DMS153 treated with DMSO at 0.1 percent for 48 hours (cell line): ENCODE data around the gene MAVS.
"Not testable (repeated sequence)": the region's sequence is repeated elsewhere in the genome, so short reads cannot be mapped to it uniquely, and the experiment has no call there.

ENCODE experiments used
- DNase-seq: peaks from one replicate; lab custom pipeline; 2025; ENCODE audit not compliant: unreplicated experiment; lab: John Stamatoyannopoulos, UW

The MAVS gene

DNA sequence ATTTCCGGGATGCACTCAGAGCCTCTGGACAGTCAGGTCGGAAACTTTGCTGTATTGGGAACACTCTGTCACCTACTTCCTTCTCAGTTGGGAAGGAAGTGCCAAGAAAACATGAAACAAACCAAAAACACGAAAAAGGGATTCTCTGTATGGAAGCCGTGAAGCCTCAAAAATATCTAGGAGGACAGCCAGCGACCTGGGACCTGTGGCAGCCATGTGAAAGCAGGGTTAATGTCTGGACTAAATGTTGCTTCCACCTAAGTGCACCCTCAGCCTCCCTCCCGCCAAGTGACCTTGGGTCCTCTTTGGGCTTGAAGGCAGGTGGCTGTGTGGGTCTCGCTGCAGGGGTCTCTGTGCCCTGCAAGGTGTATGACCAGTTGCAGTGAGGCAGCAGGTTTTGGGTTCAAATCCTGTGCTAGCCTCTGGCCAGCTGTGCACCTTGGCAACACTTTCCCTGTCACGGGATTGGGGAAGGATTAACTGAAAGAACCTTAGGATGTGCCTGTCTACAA lies 851 bp downstream of the MAVS start:
- no peak for DNase-seq

- DNase-seq = no peak
These were observed 1.9 kb downstream of the MAVS start for GRCh38 chr20:3848565-3848964.

- no peak for DNase-seq
These were observed 7.8 kb downstream of the MAVS start for GRCh38 chr20:3854462-3854871.

- peak; percentile 86 for DNase-seq
These were observed 10.8 kb downstream of the MAVS start for GRCh38 chr20:3857405-3857804.

GRCh38 chr20:3858689-3859088 lies 12.1 kb downstream of the MAVS start:
- DNase-seq = no peak

DNA sequence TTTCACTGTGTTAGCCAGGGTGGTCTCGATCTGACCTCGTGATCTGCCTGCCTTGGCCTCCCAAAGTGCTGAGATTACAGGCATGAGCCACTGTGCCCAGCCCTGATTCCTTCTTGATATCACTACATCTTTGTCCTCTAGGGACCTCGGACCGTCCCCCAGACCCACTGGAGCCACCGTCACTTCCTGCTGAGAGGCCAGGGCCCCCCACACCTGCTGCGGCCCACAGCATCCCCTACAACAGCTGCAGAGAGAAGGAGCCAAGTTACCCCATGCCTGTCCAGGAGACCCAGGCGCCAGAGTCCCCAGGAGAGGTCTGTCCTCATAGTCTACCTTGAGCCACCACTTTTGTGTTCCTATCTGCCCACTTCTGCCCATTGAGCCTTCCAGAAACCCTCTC lies 14.6 kb downstream of the MAVS start:
- DNase-seq = no peak

GRCh38 chr20:3862333-3862732 lies 15.7 kb downstream of the MAVS start:
- DNase-seq = no peak

GRCh38 chr20:3863317-3863716 lies 16.7 kb downstream of the MAVS start:
- no peak for DNase-seq

GRCh38 chr20:3864518-3864917 lies 17.9 kb downstream of the MAVS start:
- DNase-seq = no peak

DNA sequence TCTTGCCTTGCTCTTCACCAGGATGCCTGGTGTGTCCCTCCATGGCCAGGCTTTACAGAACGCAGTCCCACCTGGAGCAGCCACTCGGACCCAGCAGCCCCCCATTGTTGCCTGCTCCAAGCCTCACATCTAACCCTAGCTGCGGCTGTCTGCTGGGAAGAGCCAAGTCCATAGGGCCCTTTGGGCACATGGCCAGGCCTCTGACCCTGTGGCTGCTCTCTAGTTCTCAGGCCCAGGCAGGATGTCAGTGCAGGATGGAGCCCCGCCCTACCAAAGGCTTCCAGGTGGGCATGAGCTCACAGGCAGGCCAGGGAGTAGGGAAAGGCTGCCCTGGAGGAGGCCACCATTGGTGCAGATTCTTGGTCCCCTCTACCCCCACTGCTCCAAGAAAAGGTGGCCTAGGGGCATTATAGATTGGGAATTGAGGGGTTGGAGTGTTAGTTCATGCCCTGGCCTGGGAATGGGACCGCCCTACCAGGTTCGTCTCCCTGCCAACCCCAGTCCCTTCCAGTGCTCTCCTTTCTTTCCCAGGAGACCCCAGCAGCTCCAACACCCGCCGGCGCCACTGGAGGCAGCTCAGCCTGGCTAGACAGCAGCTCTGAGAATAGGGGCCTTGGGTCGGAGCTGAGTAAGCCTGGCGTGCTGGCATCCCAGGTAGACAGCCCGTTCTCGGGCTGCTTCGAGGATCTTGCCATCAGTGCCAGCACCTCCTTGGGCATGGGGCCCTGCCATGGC lies 18.7 kb downstream of the MAVS start:
- DNase-seq = no peak

- no peak for DNase-seq
These were observed 19.3 kb downstream of the MAVS start for GRCh38 chr20:3865887-3866407.

DNA sequence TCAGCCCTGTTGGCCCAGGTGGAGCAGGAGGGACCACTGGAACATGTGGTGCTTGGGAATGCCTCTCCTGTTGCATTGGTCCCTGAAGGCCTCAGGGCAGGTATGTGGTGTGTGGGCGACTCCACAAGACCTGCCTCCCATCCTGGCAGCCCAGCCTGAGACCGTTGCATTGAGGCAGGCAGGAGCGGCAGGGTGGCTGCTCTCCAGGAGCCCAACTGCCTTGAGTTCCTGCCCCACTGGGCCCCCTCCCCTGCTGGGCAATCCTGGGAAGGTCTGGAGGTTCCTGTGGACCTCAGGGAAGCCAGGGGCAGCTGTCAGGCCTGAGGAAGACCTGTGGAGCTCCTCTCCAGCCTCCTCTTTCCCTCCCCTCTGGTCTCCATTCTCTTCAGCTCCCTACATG lies 19.8 kb downstream of the MAVS start:
- no peak for DNase-seq

GRCh38 chr20:3867802-3868201 lies 21.2 kb downstream of the MAVS start:
- no peak for DNase-seq

DNA sequence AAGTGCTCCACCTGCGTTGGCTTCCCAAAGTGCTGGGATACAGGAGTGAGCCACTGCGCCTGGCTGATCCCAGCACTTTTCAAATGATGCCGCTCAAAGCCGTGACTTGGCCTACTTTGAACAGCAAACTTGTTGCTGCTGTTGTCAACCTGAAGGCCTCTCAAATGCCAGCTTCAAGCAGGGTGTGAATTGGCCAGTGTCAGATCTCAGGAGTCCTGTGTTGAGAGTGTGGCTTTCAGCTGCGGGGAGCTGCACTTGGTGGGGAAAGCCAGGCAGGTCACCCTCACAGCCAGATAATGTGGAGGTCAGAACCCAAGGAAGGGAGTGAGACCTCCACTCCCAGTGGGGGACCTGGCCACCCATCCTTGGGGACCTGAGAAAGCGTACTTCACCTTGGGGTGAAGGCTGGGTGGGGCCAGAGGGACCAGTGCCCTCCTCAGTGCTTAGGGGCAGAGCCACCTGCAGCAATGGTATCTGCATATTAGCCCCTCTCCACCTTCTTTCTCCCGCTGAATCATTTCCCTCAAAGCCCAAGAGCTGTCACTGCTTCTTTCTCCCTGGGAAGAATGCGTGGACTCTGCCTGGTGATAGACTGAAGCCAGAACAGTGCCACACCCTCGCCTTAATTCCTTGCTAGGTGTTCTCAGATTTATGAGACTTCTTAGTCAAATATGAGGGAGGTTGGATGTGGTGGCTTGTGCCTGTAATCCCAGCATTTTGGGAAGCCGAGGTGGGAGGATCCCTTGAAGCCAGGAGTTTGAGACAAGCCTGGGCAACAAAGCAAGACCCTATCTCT lies 23.4 kb downstream of the MAVS start:
- DNase-seq = no peak

DNA sequence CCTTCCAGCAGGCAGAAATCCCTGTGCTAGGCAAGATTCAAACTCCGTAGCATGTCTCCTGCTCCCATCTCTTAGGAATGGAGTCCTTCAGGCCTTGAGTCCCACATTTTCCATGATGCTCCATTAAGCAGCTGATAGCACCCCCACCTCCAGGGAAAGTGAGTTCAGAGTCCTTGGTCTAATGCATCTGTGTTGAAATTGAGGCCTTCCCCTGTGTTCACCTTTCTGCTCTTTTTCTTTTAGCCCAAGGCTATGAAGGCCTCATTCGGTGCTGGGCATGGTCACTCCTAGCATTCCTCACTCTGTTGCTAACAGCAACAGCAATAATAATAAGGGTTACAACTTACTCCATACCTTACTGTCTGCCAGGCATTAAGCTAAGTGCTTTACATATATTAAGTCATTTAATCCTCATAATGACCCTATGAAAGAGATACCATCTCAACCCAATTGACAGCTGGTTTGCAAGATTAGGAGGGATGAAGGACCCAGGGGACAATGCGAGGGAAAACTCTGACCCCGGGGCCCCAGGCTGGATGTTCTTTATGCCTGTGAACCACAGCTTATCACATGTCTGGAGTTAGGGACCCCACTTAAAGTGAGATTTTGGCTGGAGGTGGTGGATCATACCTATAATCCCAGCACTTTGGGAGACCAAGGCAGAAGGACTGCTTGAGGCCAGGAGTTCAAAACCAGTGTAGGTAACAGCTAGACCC lies 25.1 kb downstream of the MAVS start:
- DNase-seq = no peak

GRCh38 chr20:3873507-3873906 lies 26.9 kb downstream of the MAVS start:
- DNase-seq = no peak

DNA sequence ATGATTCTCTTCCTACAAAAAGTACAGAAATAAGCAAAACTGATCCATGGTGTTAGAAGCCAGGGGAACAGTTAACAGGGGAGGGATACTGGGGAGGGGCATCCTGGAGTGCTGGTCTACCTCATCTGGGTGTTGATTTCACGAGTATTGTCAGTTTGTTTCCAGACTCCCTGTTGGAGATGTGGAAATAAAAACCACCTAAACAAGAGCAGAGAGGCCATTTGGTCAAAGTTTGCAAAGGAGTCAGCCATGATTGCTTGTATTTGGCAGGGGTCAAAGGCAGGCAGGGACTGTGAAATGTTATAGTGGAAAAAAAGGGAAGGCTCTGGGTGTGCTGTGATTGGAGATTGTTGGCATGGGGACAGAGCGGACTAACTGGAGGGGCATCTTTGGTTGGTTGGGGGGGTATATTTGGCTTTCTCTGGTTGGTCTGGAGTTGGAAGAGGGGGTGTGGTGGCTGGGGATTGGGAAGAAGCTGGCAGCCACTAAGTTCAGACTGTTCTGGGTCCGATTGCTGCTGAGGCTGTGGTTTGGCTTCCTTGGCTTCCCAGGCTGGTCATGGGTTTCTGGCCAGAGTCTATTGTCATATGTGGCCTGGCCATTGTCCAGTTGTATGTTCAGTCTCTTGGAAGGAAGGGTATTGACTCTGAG lies 27.7 kb downstream of the MAVS start:
- DNase-seq = no peak

DNA sequence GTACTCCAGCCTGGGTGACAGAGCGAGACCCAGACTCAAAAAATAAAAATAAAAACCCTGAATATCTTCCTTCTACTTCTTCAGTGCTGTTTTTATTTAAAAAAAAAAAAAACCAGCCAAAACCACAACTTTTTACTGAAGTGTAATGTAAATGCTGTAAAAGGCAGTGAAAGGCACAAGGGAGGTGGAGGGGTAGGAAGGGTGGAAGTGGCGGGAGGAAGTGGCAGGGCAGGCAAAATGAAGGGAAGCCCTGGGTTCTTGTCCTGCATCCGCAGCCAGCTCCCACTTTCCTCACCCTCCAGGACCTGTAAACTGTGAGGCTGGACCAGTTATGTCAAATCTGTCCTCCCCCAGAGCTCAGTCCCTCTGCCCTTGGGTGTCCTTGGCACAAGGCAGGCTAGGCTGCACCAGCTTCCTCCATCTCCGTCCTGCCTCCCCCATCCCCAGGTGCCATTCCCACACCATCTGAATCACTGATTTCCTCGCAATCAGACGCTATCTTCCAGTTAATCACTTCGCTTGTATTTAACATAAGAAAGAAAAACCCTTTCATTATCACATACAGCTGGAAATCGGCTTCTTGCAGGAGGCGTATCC lies 28.8 kb downstream of the MAVS start:
- DNase-seq = no peak

DNA sequence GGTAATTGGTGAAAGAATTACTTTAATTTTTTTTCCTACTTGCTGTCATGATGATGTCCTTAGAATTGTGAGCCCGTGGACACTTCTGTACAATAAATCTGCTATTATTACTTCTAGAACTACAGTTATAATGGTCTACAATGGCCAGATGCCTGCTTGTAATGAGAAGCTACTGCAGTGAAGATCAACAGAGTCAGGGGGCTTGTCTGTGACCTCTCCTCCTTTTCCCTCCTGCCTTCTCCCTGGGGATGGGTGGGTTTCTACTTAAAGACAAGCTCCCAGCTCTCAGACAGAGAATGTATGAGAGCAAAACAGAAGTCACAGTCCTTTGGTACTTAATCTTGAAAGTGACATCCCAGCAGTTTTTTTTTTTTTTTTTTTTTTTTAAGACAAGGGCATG lies 29.4 kb downstream of the MAVS start:
- DNase-seq = no peak

DNA sequence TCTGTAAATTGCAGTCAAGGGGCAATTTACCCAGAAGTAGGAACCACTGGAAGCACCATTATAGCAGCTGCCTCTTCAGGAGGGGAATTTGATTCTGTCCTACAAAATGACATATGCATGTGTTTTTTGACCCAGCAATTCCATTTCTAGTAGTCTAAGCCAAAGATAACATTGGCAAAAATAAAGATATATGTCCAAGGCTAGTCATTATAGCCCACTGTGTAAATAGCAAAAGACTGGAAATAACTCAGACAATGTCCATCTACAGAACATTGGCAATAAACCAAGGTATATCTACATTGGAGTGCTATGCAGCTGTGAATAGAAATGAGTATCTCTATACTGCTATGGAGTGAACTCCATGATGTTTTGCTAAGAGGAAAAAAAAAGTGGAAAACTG lies 30.0 kb downstream of the MAVS start:
- no peak for DNase-seq

- DNase-seq = not testable (repeated sequence)
These were observed 32.3 kb downstream of the MAVS start for GRCh38 chr20:3878921-3879274.
